ENCODE data around the gene THADA.
A peak's percentile ranks its signal among the peaks of the same experiment; 100 is the strongest.

The THADA gene

DNA sequence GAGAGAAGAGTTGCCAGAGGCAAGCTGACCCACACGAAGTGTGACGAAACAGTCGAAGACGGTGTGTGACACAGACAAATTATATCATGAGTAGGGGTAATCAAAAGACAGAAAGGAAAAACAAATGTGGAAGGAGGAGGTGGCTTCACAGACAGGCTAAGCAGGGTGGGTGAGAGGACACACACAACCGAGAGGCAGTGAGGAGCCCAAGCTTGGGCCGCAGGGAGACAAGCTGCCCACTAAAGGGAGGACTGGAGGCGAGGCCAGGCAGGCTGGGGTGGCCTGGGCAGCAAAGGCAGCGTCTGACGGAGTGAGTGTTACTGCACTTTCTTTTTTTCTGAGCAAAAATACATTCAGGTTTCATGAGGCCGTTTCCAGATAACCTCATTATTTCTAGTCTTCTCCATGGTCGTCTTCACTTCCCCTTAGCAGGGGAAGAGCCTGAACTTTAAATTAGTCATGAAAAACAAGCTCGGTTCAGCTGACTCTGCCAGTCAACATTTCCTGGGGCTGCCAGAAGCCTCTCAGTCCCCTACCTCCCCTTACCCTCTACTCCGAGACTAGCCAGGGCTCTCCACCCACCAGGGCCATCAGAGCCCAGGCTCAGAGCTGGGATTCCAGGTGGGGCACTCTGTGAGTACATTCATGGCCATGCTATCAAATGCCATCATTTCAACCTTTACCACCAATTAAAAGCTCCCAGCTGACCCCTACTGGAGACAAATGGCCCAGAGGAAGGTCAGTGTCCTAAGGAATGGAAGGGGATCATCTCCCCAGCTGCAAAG is 355.7 kb downstream of the THADA start:
- H3K4me3 ChIP-seq (ENCODE audit: low read depth, low read length), result no peak overlapping the region
- DNase-seq (ENCODE audit: low read depth), result peak; percentile 23
- TF ChIP-seq, protein P1, sequence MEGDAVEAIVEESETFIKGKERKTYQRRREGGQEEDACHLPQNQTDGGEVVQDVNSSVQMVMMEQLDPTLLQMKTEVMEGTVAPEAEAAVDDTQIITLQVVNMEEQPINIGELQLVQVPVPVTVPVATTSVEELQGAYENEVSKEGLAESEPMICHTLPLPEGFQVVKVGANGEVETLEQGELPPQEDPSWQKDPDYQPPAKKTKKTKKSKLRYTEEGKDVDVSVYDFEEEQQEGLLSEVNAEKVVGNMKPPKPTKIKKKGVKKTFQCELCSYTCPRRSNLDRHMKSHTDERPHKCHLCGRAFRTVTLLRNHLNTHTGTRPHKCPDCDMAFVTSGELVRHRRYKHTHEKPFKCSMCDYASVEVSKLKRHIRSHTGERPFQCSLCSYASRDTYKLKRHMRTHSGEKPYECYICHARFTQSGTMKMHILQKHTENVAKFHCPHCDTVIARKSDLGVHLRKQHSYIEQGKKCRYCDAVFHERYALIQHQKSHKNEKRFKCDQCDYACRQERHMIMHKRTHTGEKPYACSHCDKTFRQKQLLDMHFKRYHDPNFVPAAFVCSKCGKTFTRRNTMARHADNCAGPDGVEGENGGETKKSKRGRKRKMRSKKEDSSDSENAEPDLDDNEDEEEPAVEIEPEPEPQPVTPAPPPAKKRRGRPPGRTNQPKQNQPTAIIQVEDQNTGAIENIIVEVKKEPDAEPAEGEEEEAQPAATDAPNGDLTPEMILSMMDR (IDR thresholded peaks at IDR 0.05; ENCODE audit: insufficient read depth, low read depth, low read length, missing control alignments), result no peak

DNA sequence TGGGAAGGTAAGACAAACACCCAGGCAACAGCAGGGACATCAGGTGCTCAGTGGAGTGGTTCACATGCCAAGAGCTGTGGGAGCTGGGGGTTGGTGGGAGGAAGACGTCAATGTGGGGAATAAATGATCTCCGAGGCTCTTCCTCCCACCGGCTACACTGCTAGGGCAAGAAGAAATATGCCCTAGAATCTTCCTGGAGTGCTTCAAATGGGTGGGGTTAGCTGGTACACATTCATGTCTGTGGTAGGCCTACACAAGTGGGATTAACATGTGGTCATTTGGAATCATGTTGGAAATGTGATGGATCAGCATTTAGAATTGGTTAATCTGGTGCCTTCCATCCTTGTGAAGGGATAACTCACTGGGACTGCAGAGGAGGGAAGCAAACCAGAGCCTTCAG is 357.0 kb downstream of the THADA start:
- TF ChIP-seq, protein P1 (IDR thresholded peaks at IDR 0.05; ENCODE audit: insufficient read depth, low read depth, low read length, missing control alignments), result no peak
- no peak for DNase-seq (ENCODE audit: low read depth)
- H3K4me3 ChIP-seq (ENCODE audit: low read depth, low read length), result no peak overlapping the region

DNA sequence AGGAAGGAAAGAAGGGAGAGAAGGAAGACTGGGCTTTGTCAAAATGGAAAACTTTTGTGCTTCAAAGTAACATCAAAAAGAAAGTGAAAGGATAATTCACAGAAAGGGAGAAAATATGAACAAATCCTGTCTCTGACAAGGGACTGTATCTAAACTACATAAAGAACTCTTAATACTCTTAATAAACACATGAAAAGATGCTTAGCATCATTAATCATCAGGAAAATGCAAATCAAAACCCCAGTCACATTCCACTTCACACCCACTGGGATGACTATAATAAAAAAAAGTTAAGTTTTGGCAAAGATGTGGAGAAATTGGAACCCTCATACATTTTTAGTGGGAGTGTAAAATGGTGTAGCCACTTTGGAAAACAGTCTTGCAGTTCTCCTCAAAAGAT is 357.7 kb downstream of the THADA start:
- TF ChIP-seq, protein P1 (IDR thresholded peaks at IDR 0.05; ENCODE audit: insufficient read depth, low read depth, low read length, missing control alignments), result no peak
- no peak overlapping the region for H3K4me3 ChIP-seq (ENCODE audit: low read depth, low read length)
- no peak for DNase-seq (ENCODE audit: low read depth)

DNA sequence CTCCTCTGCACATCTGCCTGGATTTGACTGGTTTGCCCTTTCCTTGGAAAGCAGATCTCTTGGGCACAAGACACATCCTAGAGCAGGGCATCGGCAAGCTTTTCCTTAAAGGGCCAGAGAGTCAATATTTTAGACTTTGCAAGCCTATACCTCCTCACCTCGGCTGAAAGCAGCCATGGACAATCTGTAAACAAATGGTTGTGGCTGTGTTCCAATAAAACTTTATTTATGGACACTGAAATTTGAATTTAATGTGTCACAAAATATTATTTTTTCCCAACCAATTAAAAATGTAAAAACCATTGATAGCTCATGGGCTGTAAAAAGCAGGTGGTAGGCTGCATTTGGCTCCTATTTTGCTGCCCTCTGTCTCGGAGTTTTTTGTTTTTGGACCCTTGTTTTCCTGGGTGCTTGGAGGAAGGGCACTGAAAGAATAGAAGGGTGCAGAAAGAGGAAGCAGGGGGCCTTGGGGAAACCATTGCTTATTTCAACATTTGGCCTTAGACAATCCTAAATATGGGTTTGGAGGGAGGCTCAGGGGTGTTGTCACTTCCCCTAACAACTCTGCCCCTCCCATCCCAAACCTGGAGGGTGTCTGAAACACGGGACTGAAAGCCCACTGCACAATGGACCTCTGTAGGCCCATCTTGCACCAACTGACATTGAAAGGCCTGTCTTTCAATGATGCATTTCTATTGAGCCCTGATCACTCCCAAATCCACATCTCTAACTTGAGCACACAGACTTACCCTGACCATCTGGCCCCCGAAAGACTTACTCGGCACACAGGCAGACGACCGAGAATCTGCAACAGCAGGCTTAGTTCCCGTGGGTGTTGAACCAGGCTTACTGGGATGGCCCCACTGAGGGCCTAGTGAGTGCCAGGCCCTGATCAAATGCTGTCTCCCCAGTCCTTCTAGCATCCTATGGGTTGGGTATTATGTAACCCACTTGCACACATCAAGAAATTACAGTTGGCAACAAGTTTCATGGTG is 362.3 kb downstream of the THADA start:
- no peak for DNase-seq (ENCODE audit: low read depth)
- H3K4me3 ChIP-seq (ENCODE audit: low read depth, low read length), result no peak overlapping the region
- TF ChIP-seq, protein P1 (IDR thresholded peaks at IDR 0.05; ENCODE audit: insufficient read depth, low read depth, low read length, missing control alignments), result no peak

DNA sequence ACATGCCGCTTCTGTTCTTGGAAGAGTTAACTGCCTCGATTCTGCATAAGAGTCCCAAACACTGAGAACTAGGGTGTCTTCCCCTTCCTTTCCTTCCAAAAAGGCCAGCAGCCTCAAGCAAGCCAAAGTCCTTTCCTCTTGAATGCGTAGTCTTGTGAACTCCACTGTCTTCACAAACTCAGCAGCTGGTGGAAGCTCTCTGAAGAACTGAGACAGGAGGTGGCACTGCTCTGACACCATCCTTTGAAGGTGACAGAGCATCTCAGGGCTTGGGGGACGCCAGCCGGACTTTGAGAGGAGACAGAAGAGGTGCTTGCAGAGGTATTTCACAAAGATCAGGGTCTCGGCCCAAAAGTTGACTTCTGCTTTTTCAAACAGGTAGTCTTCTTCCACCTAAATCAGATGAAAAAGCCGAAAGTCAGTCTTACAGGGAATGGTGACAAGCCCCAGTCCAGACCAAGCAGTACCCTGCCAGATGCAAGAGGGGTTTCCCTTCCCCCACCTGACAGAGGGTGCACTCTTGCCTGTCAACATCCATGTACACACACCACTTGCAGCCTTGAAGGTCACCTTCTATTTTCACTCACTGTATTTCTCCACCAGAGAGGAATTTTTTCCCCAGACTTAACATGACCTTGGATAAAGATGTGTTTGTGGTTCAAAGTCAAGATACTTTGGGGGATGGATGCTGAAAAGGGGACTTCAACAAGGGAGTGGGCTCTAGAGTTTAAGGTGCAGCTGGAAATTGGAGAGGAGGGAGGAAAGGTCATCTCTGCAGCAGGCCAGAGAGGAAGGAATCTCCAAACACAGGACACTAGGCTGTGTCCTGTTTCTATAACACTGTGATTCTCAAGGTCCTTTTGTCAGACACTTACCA is 364.6 kb downstream of the THADA start:
- DNase-seq (ENCODE audit: low read depth), result no peak
- TF ChIP-seq, protein P1 (IDR thresholded peaks at IDR 0.05; ENCODE audit: insufficient read depth, low read depth, low read length, missing control alignments), result no peak
- no peak overlapping the region for H3K4me3 ChIP-seq (ENCODE audit: low read depth, low read length)

DNA sequence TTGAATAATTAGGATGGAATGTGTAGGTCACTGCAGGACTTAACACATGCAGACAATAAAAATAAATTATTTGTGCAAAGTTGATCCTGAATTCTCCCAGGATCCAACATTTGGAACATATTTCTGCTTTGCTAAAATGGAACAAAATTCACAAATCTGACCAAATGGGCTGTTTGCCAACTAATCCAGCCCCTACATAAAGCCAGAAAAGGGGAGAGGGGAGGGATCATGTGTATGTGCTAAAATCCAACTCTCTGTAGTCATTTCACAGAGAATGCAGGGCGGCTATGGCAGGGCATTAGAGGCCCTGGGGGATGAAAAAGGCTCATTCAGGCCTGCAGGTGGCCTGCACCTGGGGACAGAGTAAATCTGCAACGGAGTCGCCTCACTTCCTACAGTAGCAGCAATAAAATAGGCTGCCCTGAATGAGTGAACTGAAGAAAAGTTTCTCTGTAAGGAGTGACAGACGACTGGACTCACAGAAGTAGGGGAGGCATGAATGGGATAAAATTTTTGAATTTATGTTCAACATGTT is 365.4 kb downstream of the THADA start:
- no peak for DNase-seq (ENCODE audit: low read depth)
- TF ChIP-seq, protein P1 (IDR thresholded peaks at IDR 0.05; ENCODE audit: insufficient read depth, low read depth, low read length, missing control alignments), result no peak
- H3K4me3 ChIP-seq (ENCODE audit: low read depth, low read length), result no peak overlapping the region

Data from GM12865 (cell line).